Neural cell (in vitro differentiated cells): ENCODE results near the gene ECE1. TPM values are rescaled to one million over a fixed set of nuclear protein-coding genes. Genes with fewer than 3 reads are reported as not detected.

ENCODE experiments used
- H2AFZ ChIP-seq: fragments of 200-600, 300-800 bp; sonication (generic), shearing (Covaris generic); 2 replicates; pipeline ENCODE4 v1.6.0; 2014; ENCODE audit warnings: low read depth, mild to moderate bottlenecking, antibody characterized with exemption, low read length, moderate library complexity
- H3F3A ChIP-seq: fragments of 200-600 bp; shearing (Covaris generic); 2 replicates; pipeline ENCODE4 v1.6.1; 2016; ENCODE audit warnings: mild to moderate bottlenecking, moderate library complexity, mixed read lengths, antibody characterized with exemption, low read length; ENCODE audit not compliant: insufficient read depth, poor library complexity, severe bottlenecking
- H3K27ac ChIP-seq: fragments of 200-600, 300-800 bp; sonication (generic), shearing (Covaris generic); 2 replicates; pipeline ENCODE4 v1.5.1; 2014; ENCODE audit warnings: mild to moderate bottlenecking, low read length, moderate library complexity
- H3K27me3 ChIP-seq: fragments of 300-800, 200-600 bp; sonication (generic), shearing (Covaris generic); 2 replicates; pipeline ENCODE4 v1.6.0; 2014; ENCODE audit warnings: mild to moderate bottlenecking, low read depth, low read length, moderate library complexity; ENCODE audit not compliant: insufficient read depth
- H3K36me3 ChIP-seq: fragments of 300-800, 200-600 bp; sonication (generic), shearing (Covaris generic); 2 replicates; pipeline ENCODE4 v1.5.1; 2014; ENCODE audit warnings: mild to moderate bottlenecking, antibody characterized with exemption, low read length, moderate library complexity; ENCODE audit not compliant: insufficient read depth
- H3K4me2 ChIP-seq: fragments of 300-800, 200-600 bp; sonication (generic), shearing (Covaris generic); 2 replicates; pipeline ENCODE4 v1.6.0; 2014; ENCODE audit warnings: mild to moderate bottlenecking, low read length
- H3K4me3 ChIP-seq: fragments of 300-800, 200-600 bp; sonication (generic), shearing (Covaris generic); 2 replicates; pipeline ENCODE4 v1.5.1; 2014; ENCODE audit warnings: mild to moderate bottlenecking, low read length, moderate library complexity
- H3K79me2 ChIP-seq: fragments of 200-600 bp; shearing (Covaris generic); replicated peaks from 2 replicates; pipeline ENCODE4 v1.6.0; 2014; ENCODE audit warnings: mild to moderate bottlenecking, low read length, moderate library complexity; ENCODE audit not compliant: insufficient read depth
- H3K9ac ChIP-seq: fragments of 300-800, 200-600 bp; sonication (generic), shearing (Covaris generic); 2 replicates; pipeline ENCODE4 v1.6.1; 2016; ENCODE audit warnings: mild to moderate bottlenecking, low read length, mixed read lengths
- H3K9me2 ChIP-seq: fragments of 200-600 bp; shearing (Covaris generic); 2 replicates; pipeline ENCODE4 v1.6.1; 2016; ENCODE audit warnings: mild to moderate bottlenecking, low read length, mixed read lengths; ENCODE audit not compliant: insufficient read depth
- H3K9me3 ChIP-seq: fragments of 200-600, 300-800 bp; sonication (generic), shearing (Covaris generic); 2 replicates; pipeline ENCODE4 v1.6.1; 2016; ENCODE audit warnings: mild to moderate bottlenecking, mixed run types, low read length, moderate library complexity, mixed read lengths
- H4K20me1 ChIP-seq: fragments of 200-600 bp; shearing (Covaris generic); 2 replicates; pipeline ENCODE4 v1.6.1; 2016; ENCODE audit warnings: mild to moderate bottlenecking, mixed run types; ENCODE audit not compliant: insufficient read depth
- EP300 ChIP-seq: fragments of 450-650 bp; conservative IDR thresholded peaks from 2 replicates; pipeline ENCODE4 v1.6.1; 2014; ENCODE audit warnings: antibody characterized with exemption, mild to moderate bottlenecking, moderate library complexity; ENCODE audit not compliant: poor library complexity, severe bottlenecking
- EZH2 ChIP-seq: fragments of 200-600, 300-800 bp; shearing (Covaris generic), sonication (generic); IDR thresholded peaks from 2 replicates; pipeline ENCODE4 v1.6.1; 2014; ENCODE audit warnings: antibody characterized with exemption, low read length, borderline replicate concordance, mild to moderate bottlenecking; ENCODE audit not compliant: insufficient read depth, poor library complexity, severe bottlenecking
- MXI1 ChIP-seq: fragments of 450-650 bp; conservative IDR thresholded peaks from 2 replicates; pipeline ENCODE4 v1.6.1; 2014; ENCODE audit warnings: antibody characterized with exemption, mild to moderate bottlenecking; ENCODE audit not compliant: poor library complexity, severe bottlenecking
- POLR2AphosphoS5 ChIP-seq: IDR thresholded peaks from 2 replicates; pipeline ENCODE4 v1.6.1; 2012
- RAD21 ChIP-seq: fragments of 450-650 bp; conservative IDR thresholded peaks from 2 replicates; pipeline ENCODE4 v1.6.1; 2014; ENCODE audit warnings: antibody characterized with exemption, mild to moderate bottlenecking, moderate library complexity
- REST ChIP-seq: IDR thresholded peaks from 2 replicates; pipeline ENCODE4 v1.6.1; 2012; ENCODE audit warnings: borderline replicate concordance
- SMC3 ChIP-seq: fragments of 450-650 bp; conservative IDR thresholded peaks from 2 replicates; pipeline ENCODE4 v1.6.1; 2014; ENCODE audit warnings: antibody characterized with exemption, mild to moderate bottlenecking, moderate library complexity; ENCODE audit not compliant: poor library complexity
- TAF1 ChIP-seq: IDR thresholded peaks from 2 replicates; pipeline ENCODE4 v1.6.1; 2012; ENCODE audit warnings: low read depth
- polyA plus RNA-seq: library from polyadenylated mRNA; depleted of rRNA; stranded (reverse); fragments of >200 nt; gene quantifications from 2 replicates; pipeline ENCODE4 v1.2.3, GENCODE V29; 2014
- TF ChIP-seq, protein P1 (sequence below): fragments of 450-650 bp; IDR thresholded peaks from 2 replicates; pipeline ENCODE4 v1.5.1; 2014; ENCODE audit warnings: antibody characterized with exemption, mild to moderate bottlenecking, moderate library complexity; ENCODE audit not compliant: poor library complexity, severe bottlenecking

ECE1 gene
- polyA plus RNA-seq, 1 donor from 2014 or later, result 7.8 TPM

GRCh38 chr1:21338573-21339355 is 48.5 kb upstream of the ECE1 start:
- H3K4me3 ChIP-seq, result no peak overlapping the region
- peaks cover 7% of the 10 kb centered on the region for H3K79me2 ChIP-seq
- TF ChIP-seq RAD21 (no peak), POLR2AphosphoS5 (no peak), REST (no peak), MXI1 (no peak), TAF1 (no peak), EP300 (no peak), EZH2 (no peak), SMC3 (no peak)
- TF ChIP-seq, protein P1, sequence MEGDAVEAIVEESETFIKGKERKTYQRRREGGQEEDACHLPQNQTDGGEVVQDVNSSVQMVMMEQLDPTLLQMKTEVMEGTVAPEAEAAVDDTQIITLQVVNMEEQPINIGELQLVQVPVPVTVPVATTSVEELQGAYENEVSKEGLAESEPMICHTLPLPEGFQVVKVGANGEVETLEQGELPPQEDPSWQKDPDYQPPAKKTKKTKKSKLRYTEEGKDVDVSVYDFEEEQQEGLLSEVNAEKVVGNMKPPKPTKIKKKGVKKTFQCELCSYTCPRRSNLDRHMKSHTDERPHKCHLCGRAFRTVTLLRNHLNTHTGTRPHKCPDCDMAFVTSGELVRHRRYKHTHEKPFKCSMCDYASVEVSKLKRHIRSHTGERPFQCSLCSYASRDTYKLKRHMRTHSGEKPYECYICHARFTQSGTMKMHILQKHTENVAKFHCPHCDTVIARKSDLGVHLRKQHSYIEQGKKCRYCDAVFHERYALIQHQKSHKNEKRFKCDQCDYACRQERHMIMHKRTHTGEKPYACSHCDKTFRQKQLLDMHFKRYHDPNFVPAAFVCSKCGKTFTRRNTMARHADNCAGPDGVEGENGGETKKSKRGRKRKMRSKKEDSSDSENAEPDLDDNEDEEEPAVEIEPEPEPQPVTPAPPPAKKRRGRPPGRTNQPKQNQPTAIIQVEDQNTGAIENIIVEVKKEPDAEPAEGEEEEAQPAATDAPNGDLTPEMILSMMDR, result no peak
- no peak overlapping the region for H3K4me2 ChIP-seq
- no peaks in the 10 kb centered on the region for H3K9me3 ChIP-seq
- no peaks in the 10 kb centered on the region for H3K36me3 ChIP-seq
- H3K27ac ChIP-seq, result no peak overlapping the region
- H2AFZ ChIP-seq, result no peak overlapping the region
- no peaks in the 10 kb centered on the region for H3K27me3 ChIP-seq
- H3F3A ChIP-seq, result no peaks in the 10 kb centered on the region
- no peaks in the 10 kb centered on the region for H4K20me1 ChIP-seq
- H3K9ac ChIP-seq, result no peak overlapping the region
- no peaks in the 10 kb centered on the region for H3K9me2 ChIP-seq

DNA sequence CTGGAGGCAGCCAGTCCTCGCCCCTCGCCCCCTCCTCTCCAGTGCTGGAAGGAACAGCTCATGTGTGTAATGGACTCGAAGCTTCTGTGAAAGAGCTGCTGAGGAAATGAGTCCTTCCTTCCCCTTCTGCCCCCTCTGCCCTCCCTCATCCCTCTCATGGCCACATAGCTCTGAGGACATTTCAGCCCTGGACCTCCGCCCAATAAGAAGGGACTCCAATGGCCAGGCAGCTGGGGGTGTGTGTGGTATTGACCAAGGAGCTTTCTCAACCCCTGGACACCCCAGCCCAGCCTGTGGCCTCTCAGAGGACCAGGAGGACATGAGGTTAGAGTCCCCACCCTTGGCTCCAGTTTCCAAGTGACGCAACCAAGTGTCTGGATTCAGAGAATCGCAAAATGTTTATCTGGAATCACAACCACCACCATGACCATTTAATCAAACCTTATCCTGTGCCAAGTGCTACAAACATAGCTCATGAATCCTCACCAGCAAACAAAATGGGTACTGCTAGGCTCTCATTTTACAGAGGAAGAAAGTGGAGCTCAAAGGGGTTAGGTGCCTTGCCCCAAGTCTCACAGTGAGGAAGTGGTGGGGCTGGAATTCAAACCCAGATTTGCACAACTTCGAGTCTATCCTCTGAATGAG is 47.8 kb upstream of the ECE1 start:
- H3K27me3 ChIP-seq, result no peaks in the 10 kb centered on the region
- TF ChIP-seq TAF1, result no peak
- no peak for TF ChIP-seq EP300
- TF ChIP-seq SMC3, result no peak
- H3K27ac ChIP-seq, result no peak overlapping the region
- no peaks in the 10 kb centered on the region for H3K9me2 ChIP-seq
- H3K79me2 ChIP-seq, result peaks cover 7% of the 10 kb centered on the region
- no peaks in the 10 kb centered on the region for H4K20me1 ChIP-seq
- H3F3A ChIP-seq, result no peaks in the 10 kb centered on the region
- no peak overlapping the region for H2AFZ ChIP-seq
- H3K9ac ChIP-seq, result no peak overlapping the region
- no peaks in the 10 kb centered on the region for H3K9me3 ChIP-seq
- no peak overlapping the region for H3K4me3 ChIP-seq
- no peaks in the 10 kb centered on the region for H3K36me3 ChIP-seq
- no peak overlapping the region for H3K4me2 ChIP-seq
